HG02588 (cell line): ENCODE results near the gene GINS1.
"Not testable (repeated sequence)": the region's sequence is repeated elsewhere in the genome, so short reads cannot be mapped to it uniquely, and the experiment has no call there.

Source experiments
- ATAC-seq: cut with Tn5 transposase; IDR thresholded peaks from one replicate; pipeline ENCODE4 v1.9.1; 2021; ENCODE audit warnings: mild to moderate bottlenecking, moderate library complexity; ENCODE audit not compliant: unreplicated experiment

Gene GINS1

DNA sequence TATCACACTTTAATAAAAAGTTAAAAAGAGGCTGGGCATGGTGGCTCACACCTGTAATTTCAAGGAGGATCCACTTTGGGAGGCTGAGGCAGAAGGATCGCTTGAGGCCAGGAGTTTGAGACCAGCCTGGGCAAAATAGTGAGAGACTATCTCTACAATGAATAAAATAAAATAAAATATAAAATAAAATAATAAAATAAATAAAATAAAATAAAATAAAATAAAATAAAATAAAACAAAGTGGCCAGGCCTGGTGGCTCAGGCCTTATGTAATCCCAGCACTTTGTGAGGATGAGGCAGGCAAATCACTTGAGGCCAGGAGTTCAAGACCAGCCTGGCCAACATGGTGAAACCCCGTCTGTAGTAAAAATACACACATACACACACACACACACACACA is 65.8 kb downstream of the GINS1 start:
- not testable (repeated sequence) for ATAC-seq

DNA sequence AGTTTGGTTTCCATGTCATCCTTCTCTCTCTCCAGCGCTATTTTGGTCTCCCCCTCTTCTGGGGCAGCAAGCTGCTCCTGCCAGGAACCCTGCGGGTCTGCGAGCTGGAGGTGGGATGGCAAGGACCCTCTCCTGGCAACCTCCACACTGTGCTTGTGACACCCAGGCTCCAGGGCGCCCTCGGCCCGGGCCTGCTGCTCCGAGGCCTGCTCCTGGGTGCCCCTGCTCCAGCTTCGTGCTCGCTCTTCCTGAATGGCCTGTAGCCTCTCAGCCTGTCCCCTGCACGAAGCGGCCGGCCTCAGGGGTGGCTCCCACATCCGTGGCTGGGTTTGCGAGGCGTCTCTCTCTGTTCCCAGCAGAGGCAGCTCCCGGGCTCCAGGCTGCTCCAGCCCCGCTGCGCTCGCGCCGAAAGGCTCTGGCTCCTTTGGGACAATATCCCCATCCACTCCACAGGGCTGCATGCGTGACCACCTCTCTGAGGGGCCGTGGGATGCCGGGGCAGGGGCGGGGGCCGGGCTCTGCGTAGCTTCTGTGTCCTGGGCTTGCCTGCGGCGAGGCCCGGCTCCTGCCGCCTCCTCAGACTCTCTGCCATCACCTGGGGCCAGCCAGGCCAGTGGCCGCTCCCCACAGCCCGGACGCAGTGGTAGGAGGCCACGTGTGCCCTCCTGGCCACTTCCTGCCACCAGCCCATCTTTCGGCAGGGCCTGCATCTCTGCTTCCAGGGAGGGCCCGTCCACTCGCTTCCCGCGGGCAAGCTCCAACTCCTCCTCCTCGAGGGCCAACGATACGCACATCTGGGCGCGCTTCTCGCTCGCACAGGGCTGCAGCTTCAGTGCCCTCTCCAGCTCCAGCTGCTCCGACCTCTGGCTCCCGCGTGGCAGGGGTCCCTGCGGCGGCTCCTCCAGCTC is 68.9 kb downstream of the GINS1 start:
- no peak for ATAC-seq

DNA sequence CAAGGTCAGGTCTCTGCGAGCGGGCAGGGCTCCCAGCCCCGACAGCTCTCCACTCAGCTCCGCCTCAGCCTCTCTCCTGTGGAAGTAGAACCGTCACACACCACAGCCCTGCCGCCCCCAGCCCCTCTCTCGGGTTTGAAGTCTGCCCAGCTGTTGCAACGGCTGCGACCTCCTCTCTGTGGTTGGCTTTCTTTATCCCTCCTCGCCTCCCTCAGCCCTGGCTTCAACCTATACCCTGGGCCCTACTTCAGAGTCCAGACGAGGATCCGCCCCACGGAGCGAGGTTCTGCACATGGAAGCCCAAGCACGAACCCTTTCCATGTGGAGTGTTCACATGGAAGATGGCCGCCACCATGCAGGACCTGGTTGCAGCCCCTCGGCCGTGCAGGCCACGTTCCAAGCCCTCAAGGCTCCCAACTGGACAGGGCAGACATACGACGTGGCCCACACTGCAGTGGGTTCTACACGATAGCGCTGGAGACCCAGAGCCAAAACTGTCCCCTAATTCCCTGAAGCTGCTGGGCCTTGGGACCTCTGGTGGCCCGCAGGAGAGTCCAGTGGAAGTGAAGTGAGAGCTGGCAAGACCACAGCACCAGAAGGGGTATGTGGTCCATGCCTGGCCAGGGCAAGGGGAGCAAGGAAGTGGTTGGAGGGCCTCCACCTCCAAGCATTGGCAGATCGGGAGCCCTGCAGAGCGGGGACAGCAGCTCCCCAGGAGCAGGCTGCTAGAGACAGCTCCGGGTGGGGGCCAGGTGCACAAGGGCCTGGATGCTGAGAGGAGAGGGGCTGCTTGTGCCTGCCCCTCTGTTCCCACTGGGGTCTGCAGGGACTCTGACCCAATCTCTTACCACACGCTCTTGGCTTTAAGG is 69.8 kb downstream of the GINS1 start:
- ATAC-seq = no peak

DNA sequence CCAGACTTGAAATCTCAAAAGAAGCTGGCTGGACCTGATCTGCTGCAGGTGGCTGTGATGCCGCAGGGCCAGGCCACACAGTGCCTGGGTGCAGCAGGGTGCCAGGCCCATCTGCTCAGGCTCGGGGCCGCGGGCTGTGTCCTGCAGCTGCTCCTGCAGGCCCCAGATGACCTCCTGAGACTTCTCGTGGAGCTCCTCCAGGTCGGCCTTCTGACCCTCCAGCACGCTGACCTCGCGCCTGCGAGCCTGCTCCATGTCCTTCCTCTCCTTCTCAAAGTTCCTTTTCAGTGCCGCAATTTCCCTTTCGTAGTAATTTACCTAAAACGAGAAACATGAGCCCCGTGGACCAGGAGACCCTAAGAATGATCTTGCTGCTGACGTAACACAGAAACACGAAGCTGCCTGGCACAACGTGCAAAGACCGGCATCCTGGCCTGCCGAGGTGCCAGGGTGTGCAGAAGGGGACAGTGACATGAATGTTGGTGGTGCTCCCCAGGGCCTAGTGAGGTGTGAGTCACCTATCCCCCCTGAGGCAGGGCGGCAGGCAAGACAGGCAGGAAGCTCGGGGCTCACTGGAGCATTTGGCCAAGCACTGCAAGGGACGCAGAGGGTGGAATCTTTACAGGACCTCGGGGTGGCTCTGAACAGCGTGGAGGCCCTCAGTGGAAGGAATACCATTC is 71.6 kb downstream of the GINS1 start:
- ATAC-seq = no peak

DNA sequence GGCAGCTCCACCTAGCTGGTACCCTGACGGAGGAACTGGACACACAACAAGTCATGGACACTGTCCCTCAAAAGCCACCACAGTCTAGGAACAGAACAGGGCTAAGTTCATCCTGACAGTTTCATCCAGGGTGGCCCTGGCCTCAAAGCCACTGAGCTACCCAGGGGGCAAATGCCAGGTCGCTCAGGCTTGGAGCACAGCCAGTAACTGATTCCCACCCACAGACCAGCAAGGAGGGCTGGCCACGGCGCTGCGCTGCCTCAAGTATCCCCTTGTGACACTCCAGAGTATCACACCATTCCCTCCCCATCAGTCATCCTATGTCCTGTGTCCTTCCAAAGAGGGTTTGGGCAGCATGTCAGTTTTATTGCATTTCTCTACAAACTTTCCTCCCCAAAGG is 72.2 kb downstream of the GINS1 start:
- ATAC-seq = no peak

DNA sequence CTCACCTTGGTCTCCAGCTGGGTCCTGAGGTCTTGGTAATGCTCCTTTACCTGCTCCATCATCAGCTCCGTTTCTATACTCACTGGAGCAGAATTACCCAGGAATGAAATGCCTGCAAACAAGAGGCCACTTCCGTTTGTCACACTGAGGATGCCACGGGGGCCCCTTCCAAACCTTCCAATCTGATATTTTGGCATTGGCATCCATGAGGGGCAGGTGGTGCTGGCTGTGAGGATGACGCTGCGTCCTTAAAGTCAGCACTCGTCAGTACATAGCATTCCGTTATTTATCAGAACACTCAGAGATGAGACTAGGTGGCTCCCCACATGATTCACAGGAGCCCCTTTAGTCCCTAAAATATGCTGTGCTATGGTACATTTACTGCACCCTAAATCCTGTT is 72.7 kb downstream of the GINS1 start:
- no peak for ATAC-seq

DNA sequence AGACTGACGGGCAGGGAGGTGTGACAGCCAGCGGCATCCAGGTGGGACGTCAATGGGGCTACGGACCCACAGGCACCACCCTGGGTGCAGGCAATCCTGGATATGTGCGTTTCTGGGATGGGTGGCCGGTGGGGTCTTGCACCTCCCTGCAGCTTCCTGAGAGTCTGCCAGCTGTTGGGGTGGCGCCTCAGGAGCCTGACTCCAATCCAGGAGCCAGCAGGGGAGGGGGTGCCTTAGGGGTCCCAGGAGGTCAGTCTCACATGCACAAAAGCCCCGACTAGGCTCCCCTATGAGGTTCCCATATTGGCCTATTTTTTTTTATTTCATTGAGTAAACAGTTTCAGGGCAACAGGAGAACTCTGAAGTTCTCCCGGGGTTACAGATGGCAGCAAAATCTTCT is 73.3 kb downstream of the GINS1 start:
- no peak for ATAC-seq

DNA sequence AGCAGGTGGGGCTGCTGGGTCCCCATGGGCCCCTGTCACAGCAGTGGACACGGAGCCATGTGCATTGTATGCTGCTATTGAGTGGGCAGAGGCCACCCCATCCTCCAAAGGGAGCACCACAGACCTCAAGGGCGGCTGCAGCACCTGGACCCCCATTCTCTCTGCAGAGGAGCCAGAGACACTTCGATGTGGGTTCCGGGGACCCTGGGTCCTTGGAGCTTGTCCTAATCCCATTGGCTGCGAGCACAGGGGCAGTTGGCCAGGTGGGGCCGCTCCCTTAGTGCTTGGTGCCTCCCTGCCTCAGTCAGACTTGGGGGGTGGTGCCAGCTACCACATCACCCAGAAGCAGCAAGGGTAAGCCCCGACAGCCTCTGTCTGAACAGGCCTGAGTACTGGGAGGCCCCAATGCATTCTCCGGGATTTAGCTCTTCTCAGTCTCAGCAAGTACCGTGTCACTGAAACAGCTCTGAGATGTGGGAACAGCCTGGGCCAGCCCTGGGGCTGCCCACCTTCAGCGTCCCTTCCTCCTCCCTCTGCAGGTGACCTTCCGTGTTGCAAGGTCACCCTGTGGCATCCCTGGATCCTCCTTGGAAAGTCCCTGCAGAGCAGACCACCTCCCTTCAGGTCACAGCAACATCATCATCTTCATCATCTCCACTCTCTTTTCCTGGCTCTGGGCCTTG is 73.9 kb downstream of the GINS1 start:
- ATAC-seq = no peak

DNA sequence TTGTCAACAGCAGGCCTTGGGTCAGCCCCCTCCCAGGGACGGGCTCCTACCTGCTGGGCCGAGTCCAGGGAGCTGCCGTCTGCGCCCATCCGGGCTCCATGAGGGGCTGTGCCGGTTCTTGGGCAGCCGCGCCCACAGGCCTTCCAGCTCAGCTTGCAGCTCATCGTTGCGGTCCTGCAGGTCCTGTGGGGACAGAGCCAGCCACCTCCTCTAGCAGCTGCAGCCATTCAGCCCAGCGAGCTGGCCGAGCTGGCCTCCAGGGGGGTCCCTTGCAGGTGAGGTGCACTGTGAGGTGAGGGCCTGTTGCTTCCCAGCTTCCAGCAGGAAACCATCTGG is 74.4 kb downstream of the GINS1 start:
- no peak for ATAC-seq

DNA sequence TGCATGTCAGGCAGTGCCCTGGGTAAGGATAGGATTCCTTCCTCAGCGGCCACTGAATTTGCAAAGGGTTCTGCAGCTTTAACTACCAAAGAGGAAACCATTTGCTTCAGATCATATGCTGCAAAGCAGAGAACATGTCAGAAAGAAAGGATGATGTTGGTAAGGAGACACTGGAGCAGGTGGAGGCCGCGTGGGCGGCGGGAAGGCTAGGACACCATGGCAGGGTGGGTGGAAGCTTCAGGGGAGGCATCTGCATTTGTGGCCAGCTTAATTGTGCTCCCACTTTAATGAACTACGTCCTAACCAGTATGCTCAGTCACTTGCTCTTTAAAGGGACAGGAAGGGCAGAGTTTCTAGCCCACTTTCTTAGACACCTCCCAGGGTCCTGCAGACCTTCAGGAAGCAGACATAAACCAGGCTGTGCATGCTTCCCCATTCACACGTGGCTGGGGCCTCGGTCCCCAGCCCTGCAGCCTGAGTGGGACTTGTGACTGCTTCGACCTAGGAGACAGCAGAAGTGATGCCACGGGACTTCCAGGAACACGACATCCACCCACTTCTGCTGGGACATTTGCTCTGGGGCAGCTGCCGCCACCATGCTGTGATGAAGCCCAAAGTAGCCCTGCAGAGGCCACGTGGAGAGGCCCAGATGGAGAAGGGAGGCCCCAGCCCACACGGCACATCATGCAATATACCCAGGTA is 76.1 kb downstream of the GINS1 start:
- ATAC-seq = no peak

DNA sequence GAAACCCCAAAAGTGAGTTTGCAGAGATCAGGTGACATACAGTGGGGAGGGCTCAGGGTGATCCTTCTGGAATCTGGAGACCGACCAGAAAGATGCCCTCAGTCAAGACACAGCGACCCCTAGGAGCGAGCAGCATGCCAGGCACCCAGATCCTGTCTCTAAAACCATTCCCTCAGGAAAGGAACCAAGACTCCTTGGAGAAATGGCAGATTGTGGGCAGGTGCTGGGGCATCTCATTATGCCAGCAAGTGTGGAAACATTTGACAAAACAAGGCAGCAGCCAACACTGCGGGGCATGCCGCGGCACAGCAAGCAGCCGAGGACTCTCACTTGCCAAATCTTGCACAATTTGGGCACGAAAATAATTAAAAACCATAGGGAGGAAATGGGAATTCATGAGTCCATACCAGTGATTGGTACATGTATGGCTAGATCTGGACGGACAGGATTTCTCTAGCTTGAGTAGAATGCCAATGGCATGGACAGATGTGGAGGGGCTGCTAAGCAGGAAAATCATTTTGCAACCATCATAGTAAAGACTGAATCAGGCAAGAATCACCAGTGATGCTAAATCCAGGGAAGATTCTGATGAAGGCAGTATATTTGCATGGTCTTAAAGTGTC is 76.9 kb downstream of the GINS1 start:
- no peak for ATAC-seq

DNA sequence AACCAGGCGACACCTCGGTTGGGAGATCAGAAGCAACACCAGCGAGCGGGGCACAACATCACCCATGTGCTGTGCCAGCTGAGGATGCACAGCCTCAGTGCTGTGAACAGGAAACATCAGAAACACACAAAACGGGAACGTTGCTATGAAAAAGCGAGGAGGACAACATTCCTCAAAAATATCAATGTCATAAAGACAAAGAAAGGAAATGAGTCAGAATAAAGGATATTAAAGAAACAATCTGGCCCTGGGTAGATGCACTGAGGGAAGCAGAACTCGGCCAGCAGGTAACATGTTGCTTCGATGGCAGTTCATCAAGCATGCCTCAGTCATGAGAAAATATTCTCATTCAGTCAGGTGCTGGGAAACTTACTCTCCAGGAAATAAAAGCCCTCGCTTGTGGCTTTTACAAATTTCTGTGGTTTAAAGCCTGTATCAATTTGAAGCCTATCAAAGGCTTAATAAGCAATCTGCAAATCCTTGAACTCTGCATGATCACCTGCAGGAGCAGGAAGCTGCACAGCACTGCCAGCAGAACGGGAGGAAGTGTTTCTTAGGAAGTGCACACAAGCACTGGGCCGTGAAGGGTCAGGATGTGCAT is 77.5 kb downstream of the GINS1 start:
- ATAC-seq = no peak

DNA sequence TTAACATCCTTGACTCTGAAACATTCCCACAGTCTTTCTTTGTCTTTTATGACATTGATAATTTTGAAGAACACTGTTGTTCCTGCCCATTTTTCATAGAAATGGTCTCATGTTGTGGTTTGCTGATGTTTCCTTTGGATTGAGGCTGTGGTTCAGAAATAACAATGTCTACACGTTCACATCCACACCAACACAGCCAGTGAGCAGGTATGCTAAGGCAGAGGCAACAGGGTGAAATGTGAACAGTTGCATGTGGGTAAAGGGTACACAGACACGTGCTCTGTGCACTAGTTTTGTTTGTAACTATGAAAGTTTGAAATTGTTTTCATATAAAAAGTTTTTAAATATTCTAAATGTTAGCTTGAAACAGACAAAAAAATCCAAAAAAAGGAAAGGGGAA is 78.4 kb downstream of the GINS1 start:
- ATAC-seq = no peak

DNA sequence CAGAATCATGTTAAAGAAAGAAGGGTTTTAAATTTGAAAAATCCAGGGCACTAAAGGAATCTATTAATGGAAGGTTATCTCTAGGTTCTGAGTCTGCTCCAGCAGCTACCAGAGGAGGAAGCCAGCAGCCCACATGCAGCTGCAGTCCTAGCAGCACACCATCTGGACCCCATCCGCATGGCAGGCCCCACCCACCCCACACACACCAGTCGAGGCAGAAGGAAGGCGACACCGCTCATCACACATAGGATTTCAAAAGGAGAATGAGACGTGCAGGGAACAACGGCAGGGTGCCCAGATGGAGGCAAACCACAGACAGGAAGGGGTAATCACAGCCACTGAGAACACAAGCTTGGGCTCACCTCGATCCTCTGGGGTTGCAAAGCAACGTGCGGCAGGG is 78.9 kb downstream of the GINS1 start:
- ATAC-seq = no peak

DNA sequence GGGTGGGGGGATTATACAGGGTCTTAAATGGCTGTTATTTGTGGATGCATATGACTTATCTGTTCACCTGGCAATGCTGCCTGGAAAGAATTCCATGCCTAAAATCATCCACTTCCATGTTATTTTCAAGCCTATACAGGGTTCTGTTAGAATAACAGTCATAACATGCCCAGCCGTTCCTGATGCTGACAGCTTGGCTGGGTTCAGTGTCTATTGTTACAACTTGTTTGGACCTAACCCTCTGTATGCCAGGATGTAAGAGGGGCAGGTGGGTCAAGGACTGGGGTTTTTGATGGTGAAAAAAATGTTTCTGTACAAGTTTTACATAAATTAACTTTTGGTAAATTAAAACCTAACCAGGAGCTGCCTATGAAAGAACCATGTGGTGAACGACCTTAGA is 79.8 kb downstream of the GINS1 start:
- ATAC-seq = no peak

DNA sequence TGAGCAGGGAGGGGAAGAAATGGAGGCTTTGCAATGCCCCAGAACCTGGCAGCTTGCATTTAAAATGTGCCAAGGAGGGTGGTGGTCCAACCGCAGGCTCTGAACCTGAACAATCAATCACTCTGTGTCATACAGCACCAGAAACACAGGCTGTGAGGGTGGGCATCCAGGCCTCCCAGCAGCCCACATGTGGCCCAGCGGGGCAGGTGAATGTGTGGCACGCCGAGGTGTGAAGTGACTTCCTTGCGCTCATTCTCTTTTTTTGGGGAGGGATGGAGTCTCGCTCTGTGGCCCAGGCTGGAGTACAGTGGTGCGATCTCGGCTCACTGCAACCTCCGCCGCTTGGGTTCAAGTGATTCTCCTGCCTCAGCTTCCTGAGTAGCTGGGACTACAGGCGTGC is 80.5 kb downstream of the GINS1 start:
- ATAC-seq = no peak

DNA sequence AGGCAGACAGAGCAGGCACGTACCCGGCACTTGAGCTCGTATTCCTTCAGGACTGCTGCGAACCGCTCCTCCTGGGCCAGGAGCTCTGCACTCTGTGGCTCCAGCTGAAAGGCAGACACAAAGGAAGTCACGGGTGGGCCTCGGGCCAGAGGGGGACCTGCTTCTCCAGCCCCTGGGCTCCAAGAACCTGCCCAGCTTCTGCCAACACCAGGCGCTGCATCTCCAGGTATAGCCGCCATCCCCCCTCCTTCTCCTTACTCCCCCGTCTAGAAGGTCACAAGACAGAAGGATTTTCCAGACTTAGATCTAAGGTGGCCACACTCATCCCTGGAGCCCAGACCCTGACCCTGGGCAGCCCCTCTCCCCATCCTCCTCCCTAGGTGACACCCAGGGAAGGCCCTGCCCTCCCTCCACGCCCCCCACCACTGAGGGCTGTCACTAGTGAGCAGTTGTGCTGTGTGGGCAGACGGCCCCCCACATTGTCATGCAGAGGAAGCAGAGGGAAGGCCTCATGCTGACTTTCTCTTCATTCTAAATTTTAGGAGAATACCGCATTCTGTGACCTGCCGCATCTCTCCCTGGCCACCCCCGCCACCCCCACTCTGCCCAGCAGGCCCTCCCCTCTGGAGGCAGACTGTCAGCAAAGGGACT is 81.9 kb downstream of the GINS1 start:
- ATAC-seq = no peak

DNA sequence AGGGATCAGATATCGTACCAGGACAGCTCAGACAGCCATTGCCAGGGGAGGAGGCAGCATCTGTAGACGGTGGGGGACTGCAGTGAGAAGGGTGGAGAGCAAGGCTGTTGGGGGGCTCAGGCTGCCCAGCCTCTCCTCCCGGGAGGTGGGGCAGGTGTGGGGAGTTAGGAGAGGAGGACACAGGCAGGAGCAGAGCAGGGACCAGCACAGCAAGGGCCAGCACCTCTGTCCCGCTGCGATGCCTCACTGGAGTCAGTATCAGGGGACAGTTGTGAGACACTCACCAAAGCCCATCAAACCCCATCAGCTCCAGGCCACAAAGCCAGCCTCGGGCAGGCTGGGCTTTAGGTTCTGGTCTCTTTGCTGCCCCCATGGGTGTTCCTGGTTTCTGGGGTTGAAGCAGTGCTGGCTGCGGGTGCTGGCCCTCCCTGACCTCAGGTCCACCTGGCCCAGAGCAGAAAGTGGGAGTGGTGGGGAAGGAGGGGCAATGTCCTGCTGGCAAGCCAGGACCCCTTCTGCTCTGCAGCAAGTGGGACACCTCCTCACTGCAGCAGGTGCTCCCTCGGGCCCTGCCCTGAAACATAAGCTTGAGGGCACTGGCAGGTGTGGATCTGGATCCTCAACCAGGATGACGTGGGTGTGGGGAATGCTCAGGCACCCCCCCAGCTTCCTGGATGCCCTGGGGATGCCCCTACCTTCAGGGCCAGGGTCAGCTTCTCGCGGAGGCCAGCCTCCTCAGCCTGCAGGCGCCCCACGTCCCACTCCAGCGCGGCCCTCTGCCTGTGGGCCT is 83.4 kb downstream of the GINS1 start:
- no peak for ATAC-seq
